Karpas-422 (cell line): ENCODE results near the gene MT3. TPM values are rescaled to one million over a fixed set of nuclear protein-coding genes. Genes with fewer than 3 reads are reported as not detected.
A peak's percentile ranks its signal among the peaks of the same experiment; 100 is the strongest.

Experiments
- DNase-seq: peaks from one replicate; pipeline ENCODE4 v3.0.0-alpha.2; 2015
- H2AFZ ChIP-seq: fragments of 200-600 bp; sonication (generic); 2 replicates; pipeline ENCODE4 v1.6.1; 2014; ENCODE audit warnings: antibody characterized with exemption, low read length, mixed read lengths
- H3K27ac ChIP-seq: fragments of 200-600 bp; sonication (generic); 2 replicates; pipeline ENCODE4 v1.5.1; 2014; ENCODE audit warnings: mild to moderate bottlenecking, low read length, moderate library complexity
- H3K27me3 ChIP-seq: fragments of 200-600 bp; sonication (generic); 2 replicates; pipeline ENCODE4 v1.6.1; 2014; ENCODE audit warnings: low read length, mixed read lengths
- H3K36me3 ChIP-seq: fragments of 200-600 bp; sonication (generic); 2 replicates; pipeline ENCODE4 v1.6.1; 2014; ENCODE audit warnings: low read length, mixed read lengths; ENCODE audit not compliant: insufficient read depth
- H3K4me1 ChIP-seq: fragments of 200-600 bp; sonication (generic); 2 replicates; pipeline ENCODE4 v1.6.1; 2014; ENCODE audit warnings: mild to moderate bottlenecking, low read length, mixed read lengths
- H3K4me2 ChIP-seq: fragments of 200-600 bp; sonication (generic); 2 replicates; pipeline ENCODE4 v1.6.1; 2014; ENCODE audit warnings: low read length, low read depth, mild to moderate bottlenecking; ENCODE audit not compliant: poor library complexity, severe bottlenecking
- H3K4me3 ChIP-seq: fragments of 200-600 bp; sonication (generic); 2 replicates; pipeline ENCODE4 v1.5.1; 2014; ENCODE audit warnings: mild to moderate bottlenecking, antibody characterized with exemption, low read length, mixed read lengths
- H3K79me2 ChIP-seq: fragments of 200-600 bp; sonication (generic); 2 replicates; pipeline ENCODE4 v1.6.1; 2014; ENCODE audit warnings: mild to moderate bottlenecking, low read length, mixed read lengths
- H3K9ac ChIP-seq: fragments of 200-600 bp; sonication (generic); 2 replicates; pipeline ENCODE4 v1.6.0; 2014; ENCODE audit warnings: low read length
- H3K9me2 ChIP-seq: fragments of 200-600 bp; sonication (generic), shearing (Covaris generic); replicated peaks from 2 replicates; pipeline ENCODE4 v1.6.0; 2014; ENCODE audit warnings: mild to moderate bottlenecking, low read length, moderate library complexity; ENCODE audit not compliant: insufficient read depth
- H3K9me3 ChIP-seq: fragments of 300-700, 200-600 bp; sonication (generic); 2 replicates; pipeline ENCODE4 v1.6.1; 2014; ENCODE audit warnings: low read length, mixed read lengths
- H4K20me1 ChIP-seq: fragments of 200-600 bp; sonication (generic); 2 replicates; pipeline ENCODE4 v1.6.1; 2014; ENCODE audit warnings: mild to moderate bottlenecking, antibody characterized with exemption, low read length, low read depth; ENCODE audit not compliant: insufficient read depth
- total RNA-seq: library from RNA; depleted of rRNA; stranded (reverse); fragments of >200 nt; shearing (Covaris generic); gene quantifications from 2 replicates; pipeline ENCODE4 v1.2.3, GENCODE V29; 2014; ENCODE audit warnings: low replicate concordance

Gene MT3
- total RNA-seq, 1 experiment from 2014 or later: not detected

DNA sequence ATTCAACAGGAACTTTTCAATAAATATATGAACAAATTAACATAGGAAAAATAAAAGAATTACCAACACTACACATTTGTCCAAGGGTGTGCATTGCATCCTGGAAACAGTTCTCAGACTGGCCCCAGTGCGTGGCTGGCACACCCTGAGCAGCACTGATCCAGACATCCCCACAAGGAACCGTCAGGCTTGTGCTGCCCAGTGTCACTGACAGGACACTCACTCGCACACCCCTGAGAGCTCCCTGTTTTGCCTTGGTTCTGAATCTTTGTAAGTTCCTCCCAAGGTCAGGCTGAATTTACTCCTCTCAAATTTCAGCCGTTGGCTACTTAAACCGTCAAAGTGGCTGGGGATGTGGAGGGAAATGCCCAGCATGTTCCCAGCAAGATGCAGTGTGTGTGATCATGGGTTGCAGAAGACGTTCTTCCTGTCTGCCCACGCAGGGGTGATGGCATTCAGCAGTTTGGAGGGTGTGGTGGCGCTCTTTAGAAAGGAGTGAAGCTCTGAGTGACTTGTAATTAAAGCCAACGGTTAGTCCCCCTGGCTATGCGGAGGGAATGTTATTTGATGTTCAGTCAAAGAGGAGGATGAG lies 20.8 kb downstream of the MT3 start:
- H3K4me1 ChIP-seq: peaks cover 34% of the 10 kb centered on the region

DNA sequence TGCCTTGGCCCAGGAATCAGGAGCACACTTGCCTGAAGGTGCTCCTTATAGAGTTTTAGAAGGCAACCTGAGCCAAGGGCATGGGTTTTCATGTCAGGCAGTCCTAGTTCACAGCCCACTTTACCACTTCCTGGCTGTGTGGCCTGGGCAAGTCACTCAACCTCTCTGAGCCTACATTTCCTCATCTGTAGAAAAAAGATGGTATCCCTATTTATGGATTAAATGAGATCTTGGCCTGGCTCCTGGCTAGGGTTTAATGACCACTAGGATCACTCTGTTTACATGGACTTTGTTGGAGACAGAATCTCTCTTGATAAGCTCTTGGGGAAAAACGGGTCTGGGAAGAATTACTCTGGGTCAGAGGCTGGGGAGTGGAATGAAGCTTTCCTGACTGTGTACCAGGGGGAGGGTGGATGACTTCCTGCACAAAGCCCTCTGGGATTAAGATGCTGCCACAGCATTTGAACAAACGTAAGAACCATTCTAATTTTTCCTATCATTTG lies 21.3 kb downstream of the MT3 start:
- peak; percentile 75 for DNase-seq
- H3K4me1 ChIP-seq: peaks cover 34% of the 10 kb centered on the region
- peak overlapping the region; percentile 78 for H3K4me3 ChIP-seq
- peak overlapping the region; percentile 3; the same call in 1 of the 2 replicates for H2AFZ ChIP-seq
- H3K9ac ChIP-seq: peak overlapping the region; percentile 77
- no peaks in the 10 kb centered on the region for H3K9me3 ChIP-seq
- no peaks in the 10 kb centered on the region for H3K79me2 ChIP-seq
- no peaks in the 10 kb centered on the region for H3K36me3 ChIP-seq
- H3K27ac ChIP-seq: peak overlapping the region; percentile 84
- H3K4me2 ChIP-seq: peak overlapping the region; percentile 97
- H3K27me3 ChIP-seq: no peaks in the 10 kb centered on the region
- H4K20me1 ChIP-seq: no peaks in the 10 kb centered on the region
- no peaks in the 10 kb centered on the region for H3K9me2 ChIP-seq

More for the DNA sequence above, 20.8 kb downstream of the MT3 start:
- Histone ChIP-seq H3K79me2 (no peaks in the 10 kb centered on the region), H3K27me3 (no peaks in the 10 kb centered on the region), H3K9ac (peak overlapping the region; percentile 77), H3K36me3 (no peaks in the 10 kb centered on the region), H3K27ac (peak overlapping the region; percentile 84), H3K4me3 (peak overlapping the region; percentile 78), H4K20me1 (no peaks in the 10 kb centered on the region), H3K9me2 (no peaks in the 10 kb centered on the region), H3K4me2 (peak overlapping the region; percentile 97), H2AFZ (peak overlapping the region; percentile 3; the same call in 1 of the 2 replicates), H3K9me3 (no peaks in the 10 kb centered on the region)
- peak; percentile 80 for DNase-seq

DNA sequence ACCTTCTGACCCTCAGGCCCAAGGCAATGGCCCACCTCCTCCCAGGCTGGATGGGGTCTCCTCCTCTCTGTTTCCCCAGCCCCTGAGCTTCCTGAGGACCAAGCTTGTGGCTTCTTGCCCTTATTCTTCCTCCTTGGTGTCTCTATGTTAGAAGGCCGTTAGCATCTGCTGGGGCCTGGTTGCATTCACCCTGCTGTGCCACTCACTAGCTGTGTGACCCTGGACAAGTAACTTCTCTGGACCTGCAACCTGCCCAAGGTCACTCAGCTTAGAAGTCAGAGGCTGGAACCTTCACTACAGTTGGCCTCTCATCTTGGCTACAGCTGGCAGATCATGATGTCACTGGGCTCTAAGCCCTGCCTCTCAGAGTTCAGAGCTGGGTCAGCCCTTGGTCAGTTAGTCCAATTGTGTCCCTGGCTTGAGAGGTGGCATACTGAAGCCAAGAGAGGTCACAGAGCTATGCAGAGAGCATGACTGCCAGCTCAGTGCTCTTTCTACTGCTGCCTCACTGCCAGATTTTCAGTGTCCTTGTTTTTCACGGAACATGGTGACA lies 22.0 kb downstream of the MT3 start:
- peak overlapping the region; percentile 77 for H3K9ac ChIP-seq

DNA sequence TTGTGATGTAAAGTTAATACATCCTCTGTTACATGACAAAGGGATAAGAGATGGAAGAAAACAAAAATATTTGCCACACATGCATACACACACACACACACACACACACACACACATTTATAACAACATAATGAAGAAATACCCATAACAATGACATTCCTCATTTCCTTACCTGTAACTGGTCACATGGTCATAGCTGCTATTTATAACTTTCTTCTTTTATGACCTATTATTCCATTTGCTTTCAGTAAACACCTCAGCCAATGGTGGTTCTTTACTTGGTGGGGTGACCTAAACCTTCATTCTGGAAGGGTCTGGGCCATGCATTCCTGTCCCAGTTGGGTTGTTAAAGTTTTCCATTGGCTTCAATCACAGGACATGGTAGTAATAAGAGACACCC lies 24.4 kb downstream of the MT3 start:
- Histone ChIP-seq H2AFZ (no peak overlapping the region), H3K27me3 (no peaks in the 10 kb centered on the region), H3K4me1 (peaks cover 28% of the 10 kb centered on the region), H3K36me3 (no peaks in the 10 kb centered on the region), H3K9ac (no peak overlapping the region), H3K79me2 (no peaks in the 10 kb centered on the region), H3K4me3 (no peak overlapping the region), H3K4me2 (no peak overlapping the region), H3K9me3 (no peaks in the 10 kb centered on the region), H3K9me2 (no peaks in the 10 kb centered on the region), H4K20me1 (no peaks in the 10 kb centered on the region), H3K27ac (no peak overlapping the region)
- no peak for DNase-seq

More for the DNA sequence above, 22.0 kb downstream of the MT3 start:
- Histone ChIP-seq H4K20me1 (no peaks in the 10 kb centered on the region), H3K9me2 (no peaks in the 10 kb centered on the region), H2AFZ (no peak overlapping the region), H3K79me2 (no peaks in the 10 kb centered on the region), H3K4me3 (peak overlapping the region; percentile 78), H3K4me2 (peak overlapping the region; percentile 97), H3K27me3 (no peaks in the 10 kb centered on the region), H3K9me3 (no peaks in the 10 kb centered on the region), H3K4me1 (peaks cover 34% of the 10 kb centered on the region), H3K27ac (peak overlapping the region; percentile 84), H3K36me3 (no peaks in the 10 kb centered on the region)
- peak; percentile 45 for DNase-seq

DNA sequence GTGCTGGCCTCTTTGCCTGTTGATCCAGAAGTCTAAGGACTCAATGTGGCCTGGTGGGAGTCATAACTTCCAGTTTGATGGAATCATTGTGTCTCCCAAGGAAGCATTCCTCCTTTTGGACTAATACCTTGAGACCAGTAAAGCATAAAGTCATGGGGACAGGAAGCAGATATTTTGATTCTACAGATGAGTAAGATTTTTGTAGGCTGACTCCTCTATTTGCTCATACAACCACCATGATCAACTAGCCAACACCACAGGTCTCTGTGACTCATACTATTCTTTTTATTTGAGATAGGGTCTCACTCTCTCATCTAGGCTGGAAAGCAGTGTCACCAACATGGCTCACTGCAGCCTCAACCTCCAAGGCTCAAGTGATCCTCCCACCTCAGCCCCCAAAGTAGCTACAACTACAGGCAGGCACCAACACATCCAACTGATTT lies 25.2 kb downstream of the MT3 start:
- no peak overlapping the region for H2AFZ ChIP-seq
- no peaks in the 10 kb centered on the region for H3K9me2 ChIP-seq
- no peaks in the 10 kb centered on the region for H3K27me3 ChIP-seq
- H4K20me1 ChIP-seq: no peaks in the 10 kb centered on the region
- peaks cover 22% of the 10 kb centered on the region for H3K4me1 ChIP-seq
- no peak overlapping the region for H3K9ac ChIP-seq
- no peak for DNase-seq
- no peaks in the 10 kb centered on the region for H3K79me2 ChIP-seq
- H3K27ac ChIP-seq: no peak overlapping the region
- H3K4me3 ChIP-seq: no peak overlapping the region
- H3K4me2 ChIP-seq: no peak overlapping the region
- H3K9me3 ChIP-seq: no peaks in the 10 kb centered on the region
- no peaks in the 10 kb centered on the region for H3K36me3 ChIP-seq

DNA sequence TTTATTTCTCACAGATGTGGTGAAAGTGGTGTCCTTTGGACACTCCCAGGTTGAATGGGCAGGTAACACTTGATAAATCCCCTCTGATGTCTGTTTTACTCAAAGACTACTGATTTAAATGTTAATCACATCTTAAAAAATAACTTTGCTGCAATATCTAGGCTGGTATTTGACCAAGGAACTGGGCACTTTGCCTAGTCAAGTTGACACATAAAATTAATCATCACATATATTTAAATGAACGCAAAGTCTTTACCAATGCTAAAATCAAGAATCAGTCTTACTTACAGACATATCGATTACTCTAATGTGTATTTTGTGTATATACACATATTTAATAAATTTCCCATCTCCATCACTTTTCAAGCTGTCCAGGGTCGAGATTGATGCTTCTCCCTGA lies 26.0 kb downstream of the MT3 start:
- no peak overlapping the region for H2AFZ ChIP-seq
- no peak overlapping the region for H3K4me3 ChIP-seq
- no peaks in the 10 kb centered on the region for H4K20me1 ChIP-seq
- no peak overlapping the region for H3K27ac ChIP-seq
- no peak for DNase-seq
- no peak overlapping the region for H3K9ac ChIP-seq
- H3K27me3 ChIP-seq: no peaks in the 10 kb centered on the region
- H3K4me1 ChIP-seq: peaks cover 14% of the 10 kb centered on the region
- H3K9me2 ChIP-seq: no peaks in the 10 kb centered on the region
- H3K79me2 ChIP-seq: no peaks in the 10 kb centered on the region
- H3K36me3 ChIP-seq: no peaks in the 10 kb centered on the region
- no peaks in the 10 kb centered on the region for H3K9me3 ChIP-seq
- no peak overlapping the region for H3K4me2 ChIP-seq

GRCh38 chr16:56616608-56617211 lies 27.4 kb downstream of the MT3 start:
- DNase-seq: no peak
- Histone ChIP-seq H3K4me3 (no peak overlapping the region), H3K9me3 (no peaks in the 10 kb centered on the region), H3K9ac (no peak overlapping the region), H3K36me3 (no peaks in the 10 kb centered on the region), H3K4me2 (no peak overlapping the region), H3K27me3 (no peaks in the 10 kb centered on the region), H3K27ac (no peak overlapping the region), H3K9me2 (no peaks in the 10 kb centered on the region), H4K20me1 (no peaks in the 10 kb centered on the region), H3K4me1 (peaks cover 8% of the 10 kb centered on the region), H3K79me2 (no peaks in the 10 kb centered on the region), H2AFZ (no peak overlapping the region)
